Mucosa of descending colon (tissue), 3 donors: Measurements from ENCODE around the gene DPP10. TPM values are rescaled to one million over a fixed set of nuclear protein-coding genes. Genes with fewer than 3 reads are reported as not detected.

Experiments
- ATAC-seq: fragments of 200-7000 bp; cut with Tn5 transposase; one replicate; pipeline ENCODE4 v1.9.1; 2020; ENCODE audit warnings: mild to moderate bottlenecking, moderate library complexity
- DNase-seq, 3 donors: peaks; one replicate each; pipeline ENCODE4 v3.0.0-alpha.2; 2020
- H3K36me3 ChIP-seq: fragments of 200-600 bp; one replicate; pipeline ENCODE4 v1.8.0; 2021; ENCODE audit warnings: low read depth, mild to moderate bottlenecking
- H3K4me1 ChIP-seq: fragments of 200-600 bp; one replicate; pipeline ENCODE4 v1.8.0; 2021; ENCODE audit warnings: low read depth, mild to moderate bottlenecking
- H3K4me3 ChIP-seq: fragments of 200-600 bp; one replicate; pipeline ENCODE4 v1.8.0; 2021; ENCODE audit warnings: mild to moderate bottlenecking
- H3K9me3 ChIP-seq: fragments of 200-600 bp; one replicate; pipeline ENCODE4 v1.8.0; 2021; ENCODE audit warnings: mild to moderate bottlenecking
- intact Hi-C, 2 donors: fragments of 100-400 bp; cut with DNase I in 1 of 2; cut with micrococcal nuclease in 1 of 2; formaldehyde crosslinking; loops; one replicate each; pipeline versions ENCODE4 v1.11.0 to v1.11.1; 2022; cut with DNase I, micrococcal nuclease
- total RNA-seq, 3 donors: library from RNA; stranded (reverse); fragmentation: NEBNext Ultra II Directional in 2 of 3; extraction: Animal tissue kit (Norgen Biotek cat#: 25700) in 2 of 3; gene quantifications; one replicate each; pipeline versions ENCODE4 v1.2.1 to v1.2.4, GENCODE V29; 2021 to 2023
- TF ChIP-seq, protein P1 (sequence below): fragments of 200-600 bp; IDR thresholded peaks from one replicate; pipeline ENCODE4 v1.8.0; 2022; ENCODE audit warnings: antibody characterized with exemption, mild to moderate bottlenecking
- donor health status: DM: no; HTN: no; CAD: no; lungs with moderate emphysema.
- donor health status: DM: no; HTN: no; CAD: no.
- donor health status: DM: no; HTN: yes; CAD: no.

DPP10 gene
- total RNA-seq, 3 donors from 2014 or later, result 6.3 to 12.2 (median 6.9) TPM

DNA sequence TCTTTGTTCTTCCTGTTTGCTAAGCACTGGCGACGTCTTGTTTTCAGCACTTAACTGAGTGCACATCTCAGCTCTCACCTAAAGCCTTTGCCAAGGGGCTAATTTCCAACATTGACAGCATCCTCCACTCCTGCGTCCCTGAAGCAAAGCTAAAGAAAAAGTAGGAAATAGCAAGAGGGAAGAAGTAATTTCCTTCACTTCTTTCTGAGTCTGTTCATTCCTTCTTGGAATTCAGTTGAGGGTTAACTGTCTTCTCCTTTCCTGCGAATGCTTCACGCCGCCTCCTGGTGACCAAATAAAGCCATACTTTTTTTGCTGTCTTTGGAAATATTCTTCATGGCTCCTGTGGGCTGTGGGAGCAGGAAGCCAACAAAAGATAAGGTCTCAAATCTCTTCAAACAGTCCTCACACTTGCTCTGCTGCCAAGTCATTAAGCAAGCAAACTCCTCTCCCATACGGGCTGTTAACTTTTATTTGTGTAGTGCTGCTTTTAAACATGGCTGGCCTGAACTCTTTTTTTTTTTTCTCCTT lies 100.9 kb downstream of the DPP10 start:
- H3K36me3 ChIP-seq, result no peaks in the 10 kb centered on the region
- intact Hi-C loops, result no loop called here
- ATAC-seq (peak; percentile 83), DNase-seq (peak in 2 of 3 donors; percentile 36 to 66)
- no peaks in the 10 kb centered on the region for H3K9me3 ChIP-seq
- peaks cover 23% of the 10 kb centered on the region for H3K4me1 ChIP-seq
- TF ChIP-seq, protein P1, sequence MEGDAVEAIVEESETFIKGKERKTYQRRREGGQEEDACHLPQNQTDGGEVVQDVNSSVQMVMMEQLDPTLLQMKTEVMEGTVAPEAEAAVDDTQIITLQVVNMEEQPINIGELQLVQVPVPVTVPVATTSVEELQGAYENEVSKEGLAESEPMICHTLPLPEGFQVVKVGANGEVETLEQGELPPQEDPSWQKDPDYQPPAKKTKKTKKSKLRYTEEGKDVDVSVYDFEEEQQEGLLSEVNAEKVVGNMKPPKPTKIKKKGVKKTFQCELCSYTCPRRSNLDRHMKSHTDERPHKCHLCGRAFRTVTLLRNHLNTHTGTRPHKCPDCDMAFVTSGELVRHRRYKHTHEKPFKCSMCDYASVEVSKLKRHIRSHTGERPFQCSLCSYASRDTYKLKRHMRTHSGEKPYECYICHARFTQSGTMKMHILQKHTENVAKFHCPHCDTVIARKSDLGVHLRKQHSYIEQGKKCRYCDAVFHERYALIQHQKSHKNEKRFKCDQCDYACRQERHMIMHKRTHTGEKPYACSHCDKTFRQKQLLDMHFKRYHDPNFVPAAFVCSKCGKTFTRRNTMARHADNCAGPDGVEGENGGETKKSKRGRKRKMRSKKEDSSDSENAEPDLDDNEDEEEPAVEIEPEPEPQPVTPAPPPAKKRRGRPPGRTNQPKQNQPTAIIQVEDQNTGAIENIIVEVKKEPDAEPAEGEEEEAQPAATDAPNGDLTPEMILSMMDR, result peak; percentile 19
- no peak overlapping the region for H3K4me3 ChIP-seq

DNA sequence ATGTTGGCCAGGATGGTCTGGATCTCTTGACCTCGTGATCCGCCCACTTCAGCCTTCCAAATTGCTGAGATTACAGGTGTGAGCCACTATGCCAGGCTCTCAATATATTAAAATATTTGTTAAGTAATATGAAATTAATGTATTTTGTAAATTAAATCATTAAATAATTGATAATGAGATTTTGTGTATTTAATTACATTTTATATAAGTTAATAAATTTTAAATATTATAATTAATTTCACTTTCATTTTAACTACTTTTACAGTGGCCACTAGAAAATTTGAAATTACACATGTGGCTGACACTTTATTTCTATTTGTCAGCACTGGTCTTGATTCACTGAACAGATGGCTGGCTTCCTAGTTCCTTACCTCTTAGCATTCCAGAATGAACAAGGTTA lies 102.6 kb downstream of the DPP10 start:
- Histone ChIP-seq H3K9me3 (no peaks in the 10 kb centered on the region), H3K4me1 (peaks cover 23% of the 10 kb centered on the region), H3K36me3 (no peaks in the 10 kb centered on the region), H3K4me3 (no peak overlapping the region)
- TF ChIP-seq, protein P1, result no peak
- intact Hi-C loops, result no loop called here
- ATAC-seq (no peak), DNase-seq (no peak)

DNA sequence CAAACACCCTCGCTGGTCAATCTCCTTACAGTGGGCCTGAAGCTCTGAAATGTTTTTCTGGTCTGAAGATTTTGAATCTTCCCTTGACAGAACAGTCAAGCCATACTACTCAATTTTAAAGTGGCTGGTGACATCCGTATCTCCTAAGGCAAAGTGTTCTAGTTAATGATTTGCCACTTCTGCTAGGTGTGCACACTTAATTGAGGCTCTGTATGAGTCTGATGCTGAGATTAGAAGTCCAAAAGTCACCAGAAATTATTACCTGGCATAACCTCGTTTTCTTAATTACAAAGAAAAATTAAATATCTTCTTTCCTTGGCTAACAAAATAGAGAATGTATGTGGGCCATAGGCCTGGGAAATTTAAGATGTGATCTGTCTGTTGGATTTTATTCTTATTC lies 104.1 kb downstream of the DPP10 start:
- ATAC-seq, result peak; percentile 80

DNA sequence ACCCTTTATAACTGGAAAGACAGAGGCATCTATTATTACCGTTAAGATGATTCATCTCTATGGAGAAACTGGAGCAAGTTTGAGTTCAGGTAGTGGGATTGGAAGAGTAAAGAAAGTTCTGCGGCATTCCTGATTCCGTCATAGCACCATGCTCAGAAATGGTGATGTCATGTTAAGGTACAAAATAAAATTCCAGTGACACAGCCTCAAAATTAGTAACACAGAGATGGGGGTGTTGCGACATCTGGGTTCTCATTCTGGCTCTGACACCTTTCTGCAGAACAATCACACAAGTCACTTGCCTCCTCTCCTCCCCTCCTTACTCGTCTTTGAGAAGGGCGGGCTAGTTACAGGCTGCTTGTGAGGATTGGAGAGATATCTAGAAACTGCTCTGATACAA lies 105.7 kb downstream of the DPP10 start:
- ATAC-seq (no peak), DNase-seq (no peak)
- no peaks in the 10 kb centered on the region for H3K9me3 ChIP-seq
- no peak overlapping the region for H3K4me3 ChIP-seq
- intact Hi-C loops, result no loop called here
- peaks cover 31% of the 10 kb centered on the region for H3K4me1 ChIP-seq
- TF ChIP-seq, protein P1, result no peak
- no peaks in the 10 kb centered on the region for H3K36me3 ChIP-seq

More for the DNA sequence above, 104.1 kb downstream of the DPP10 start:
- DNase-seq, result no peak
- H3K9me3 ChIP-seq, result no peaks in the 10 kb centered on the region
- H3K36me3 ChIP-seq, result no peaks in the 10 kb centered on the region
- intact Hi-C loops, result no loop called here
- H3K4me1 ChIP-seq, result peaks cover 31% of the 10 kb centered on the region
- no peak overlapping the region for H3K4me3 ChIP-seq
- TF ChIP-seq, protein P1, result no peak

DNA sequence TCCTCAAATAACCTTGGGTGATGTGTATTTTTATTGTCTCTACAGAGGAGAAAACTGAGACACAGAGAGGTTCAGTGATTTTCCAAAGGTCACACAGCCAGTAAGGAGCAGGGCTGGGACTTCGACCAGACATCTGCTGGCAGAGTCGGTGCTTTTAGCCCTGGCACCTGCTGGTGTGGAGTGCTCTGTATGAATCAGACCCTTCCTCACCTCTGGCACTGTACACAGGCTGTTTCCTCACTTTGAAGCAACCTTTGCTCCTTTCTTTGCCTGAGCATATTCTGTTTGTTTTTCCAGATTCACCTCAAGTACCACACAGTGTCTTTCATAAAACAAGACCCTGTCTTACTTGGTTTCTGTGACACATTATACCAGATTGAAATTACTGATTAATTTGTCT lies 107.9 kb downstream of the DPP10 start:
- Histone ChIP-seq H3K9me3 (no peaks in the 10 kb centered on the region), H3K36me3 (no peaks in the 10 kb centered on the region), H3K4me1 (peaks cover 22% of the 10 kb centered on the region), H3K4me3 (no peak overlapping the region)
- TF ChIP-seq, protein P1, result no peak
- intact Hi-C loops, result loop anchor here in 1 of 2 donors (2.0 kb wide), 1 partner anchor 574 kb away; no protein-coding TSS in a partner anchor
- DNase-seq (peak in 1 of 3 donors; percentile 35), ATAC-seq (peak; percentile 62)
